ELR (cell line): ENCODE results near the gene CDSN.

Source experiments
- DNase-seq: peaks from one replicate; pipeline ENCODE4 v3.0.0-alpha.2; 2015; ENCODE audit warnings: low read depth

Gene CDSN

GRCh38 chr6:31144970-31145340, 24.7 kb upstream of the CDSN start:
- DNase-seq = no peak

- no peak for DNase-seq
Measured at GRCh38 chr6:31144296-31144969, 24.2 kb upstream of the CDSN start.

GRCh38 chr6:31143148-31143547, 22.9 kb upstream of the CDSN start:
- DNase-seq = peak; percentile 93

GRCh38 chr6:31142361-31142761, 22.1 kb upstream of the CDSN start:
- DNase-seq = no peak

- no peak for DNase-seq
Measured at GRCh38 chr6:31140643-31141042, 20.4 kb upstream of the CDSN start.

- DNase-seq = peak; percentile 32
Measured at GRCh38 chr6:31139599-31139998, 19.4 kb upstream of the CDSN start.

- no peak for DNase-seq
Measured at GRCh38 chr6:31138982-31139381, 18.7 kb upstream of the CDSN start, which contains the start of gene PSORS1C2. Gene PSORS1C2 (minus strand): TSS chr6:31139066. CDS start chr6:31139026, 40 bp downstream.

- DNase-seq = no peak
Measured at GRCh38 chr6:31135710-31136109, 15.5 kb upstream of the CDSN start.

GRCh38 chr6:31132806-31133205, 12.6 kb upstream of the CDSN start:
- DNase-seq = no peak

- DNase-seq = no peak
Measured at GRCh38 chr6:31131595-31131994, 11.3 kb upstream of the CDSN start.

GRCh38 chr6:31130751-31131150, 10.5 kb upstream of the CDSN start:
- DNase-seq = no peak

GRCh38 chr6:31129130-31129529, 8.9 kb upstream of the CDSN start:
- DNase-seq = no peak

GRCh38 chr6:31128093-31128676, 7.9 kb upstream of the CDSN start:
- DNase-seq = peak; percentile 65

GRCh38 chr6:31126396-31127175, 6.3 kb upstream of the CDSN start:
- DNase-seq = no peak

GRCh38 chr6:31125586-31126363, 5.5 kb upstream of the CDSN start:
- DNase-seq = peak; percentile 79

GRCh38 chr6:31125162-31125561, 4.9 kb upstream of the CDSN start:
- no peak for DNase-seq

- peak; percentile 82 for DNase-seq
Measured at GRCh38 chr6:31122791-31123706, 2.8 kb upstream of the CDSN start.

- DNase-seq = no peak
Measured at GRCh38 chr6:31121131-31121790, 1.0 kb upstream of the CDSN start.

- DNase-seq = no peak
Measured at GRCh38 chr6:31118178-31118577, 2.1 kb downstream of the CDSN start.

- no peak for DNase-seq
Measured at GRCh38 chr6:31116661-31117385, 3.4 kb downstream of the CDSN start.
